Measurements from ENCODE around the gene SMG5. TPM values are rescaled to one million over a fixed set of nuclear protein-coding genes. Genes with fewer than 3 reads are reported as not detected.

Gene SMG5
- total RNA-seq, 1 experiment from 2014 or later: 109 TPM

DNA sequence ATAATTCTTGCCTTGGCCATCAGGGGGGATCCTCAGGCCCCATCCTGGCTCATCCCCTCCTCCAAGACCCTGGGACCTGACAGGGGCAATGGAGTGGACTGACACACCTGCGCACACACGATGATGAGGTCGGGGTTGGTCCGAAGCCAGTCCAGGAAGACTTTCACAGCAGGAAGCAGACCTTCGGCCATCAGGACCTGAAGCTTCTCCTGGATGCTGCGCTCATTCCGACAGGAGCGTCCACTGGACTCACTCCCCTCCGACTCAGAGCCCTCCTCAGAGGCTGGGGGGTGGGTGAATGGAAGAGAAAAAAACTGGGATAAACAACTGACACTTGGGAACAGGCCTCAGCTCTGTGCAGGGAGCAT is 19.4 kb downstream of the SMG5 start:
- Mint-ChIP-seq H3K27me3 (ENCODE audit: low read depth) (no peaks in the 10 kb centered on the region), H3K4me1 (no peaks in the 10 kb centered on the region), H3K9me3 (no peaks in the 10 kb centered on the region), H3K4me3 (no peak overlapping the region), H3K36me3 (peaks cover 83% of the 10 kb centered on the region), H3K27ac (no peak overlapping the region)
- TF ChIP-seq ZNF232 (CRISPR knock-in tag; IDR thresholded peaks at IDR 0.05) (no peak), HMGA2 (CRISPR knock-in tag; IDR thresholded peaks at IDR 0.05) (no peak), ZNF671 (CRISPR knock-in tag; IDR thresholded peaks at IDR 0.05) (no peak), ETV6 (CRISPR knock-in tag; IDR thresholded peaks at IDR 0.05) (no peak), TP53 (CRISPR knock-in tag; IDR thresholded peaks at IDR 0.05) (no peak), FOXP1 (CRISPR knock-in tag; IDR thresholded peaks at IDR 0.05; ENCODE audit: borderline replicate concordance) (no peak), CREB1 (CRISPR knock-in tag; IDR thresholded peaks at IDR 0.05) (no peak), NR2C2 (CRISPR knock-in tag; IDR thresholded peaks at IDR 0.05) (no peak), SMAD4 (CRISPR knock-in tag; IDR thresholded peaks at IDR 0.05) (no peak)
- TF ChIP-seq, protein P1, sequence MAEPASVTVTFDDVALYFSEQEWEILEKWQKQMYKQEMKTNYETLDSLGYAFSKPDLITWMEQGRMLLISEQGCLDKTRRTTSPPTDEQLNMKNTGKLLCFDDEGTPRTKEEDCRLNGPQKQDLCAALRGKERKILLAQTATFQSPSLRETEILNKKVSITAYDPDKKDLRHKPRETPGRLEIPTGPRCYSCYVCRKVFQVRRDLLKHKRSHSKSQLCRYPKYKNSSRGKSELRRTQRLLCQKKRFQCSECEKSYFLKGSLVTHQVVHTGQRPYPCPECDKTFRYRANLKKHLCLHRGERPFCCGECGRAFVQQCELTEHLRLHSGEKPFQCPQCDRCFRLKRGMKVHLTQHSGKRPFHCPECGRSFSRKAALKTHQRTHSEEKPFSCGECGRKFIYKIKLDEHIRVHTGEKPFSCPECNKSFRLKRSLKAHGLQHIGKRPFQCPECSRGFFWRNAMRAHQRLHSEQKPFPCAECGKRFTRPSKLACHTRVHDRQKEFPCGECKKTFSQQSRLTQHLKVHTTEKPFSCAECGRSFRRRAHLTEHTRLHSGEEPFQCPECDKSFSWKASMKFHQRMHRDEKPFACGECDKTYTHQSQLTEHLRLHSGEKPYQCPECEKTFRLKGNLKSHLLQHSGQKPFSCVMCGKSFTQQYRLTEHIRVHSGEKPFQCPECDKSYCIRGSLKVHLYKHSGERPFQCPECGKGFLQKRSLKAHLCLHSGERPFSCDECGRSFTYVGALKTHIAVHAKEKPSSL (CRISPR knock-in tag; conservative IDR thresholded peaks at IDR 0.05): no peak
- TF ChIP-seq, protein P2, sequence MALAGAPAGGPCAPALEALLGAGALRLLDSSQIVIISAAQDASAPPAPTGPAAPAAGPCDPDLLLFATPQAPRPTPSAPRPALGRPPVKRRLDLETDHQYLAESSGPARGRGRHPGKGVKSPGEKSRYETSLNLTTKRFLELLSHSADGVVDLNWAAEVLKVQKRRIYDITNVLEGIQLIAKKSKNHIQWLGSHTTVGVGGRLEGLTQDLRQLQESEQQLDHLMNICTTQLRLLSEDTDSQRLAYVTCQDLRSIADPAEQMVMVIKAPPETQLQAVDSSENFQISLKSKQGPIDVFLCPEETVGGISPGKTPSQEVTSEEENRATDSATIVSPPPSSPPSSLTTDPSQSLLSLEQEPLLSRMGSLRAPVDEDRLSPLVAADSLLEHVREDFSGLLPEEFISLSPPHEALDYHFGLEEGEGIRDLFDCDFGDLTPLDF (CRISPR knock-in tag; IDR thresholded peaks at IDR 0.05): no peak
- TF ChIP-seq, protein P3, sequence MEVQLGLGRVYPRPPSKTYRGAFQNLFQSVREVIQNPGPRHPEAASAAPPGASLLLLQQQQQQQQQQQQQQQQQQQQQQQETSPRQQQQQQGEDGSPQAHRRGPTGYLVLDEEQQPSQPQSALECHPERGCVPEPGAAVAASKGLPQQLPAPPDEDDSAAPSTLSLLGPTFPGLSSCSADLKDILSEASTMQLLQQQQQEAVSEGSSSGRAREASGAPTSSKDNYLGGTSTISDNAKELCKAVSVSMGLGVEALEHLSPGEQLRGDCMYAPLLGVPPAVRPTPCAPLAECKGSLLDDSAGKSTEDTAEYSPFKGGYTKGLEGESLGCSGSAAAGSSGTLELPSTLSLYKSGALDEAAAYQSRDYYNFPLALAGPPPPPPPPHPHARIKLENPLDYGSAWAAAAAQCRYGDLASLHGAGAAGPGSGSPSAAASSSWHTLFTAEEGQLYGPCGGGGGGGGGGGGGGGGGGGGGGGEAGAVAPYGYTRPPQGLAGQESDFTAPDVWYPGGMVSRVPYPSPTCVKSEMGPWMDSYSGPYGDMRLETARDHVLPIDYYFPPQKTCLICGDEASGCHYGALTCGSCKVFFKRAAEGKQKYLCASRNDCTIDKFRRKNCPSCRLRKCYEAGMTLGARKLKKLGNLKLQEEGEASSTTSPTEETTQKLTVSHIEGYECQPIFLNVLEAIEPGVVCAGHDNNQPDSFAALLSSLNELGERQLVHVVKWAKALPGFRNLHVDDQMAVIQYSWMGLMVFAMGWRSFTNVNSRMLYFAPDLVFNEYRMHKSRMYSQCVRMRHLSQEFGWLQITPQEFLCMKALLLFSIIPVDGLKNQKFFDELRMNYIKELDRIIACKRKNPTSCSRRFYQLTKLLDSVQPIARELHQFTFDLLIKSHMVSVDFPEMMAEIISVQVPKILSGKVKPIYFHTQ (CRISPR knock-in tag; IDR thresholded peaks at IDR 0.05): no peak
- ChIA-PET CTCF (no interaction called here), POLR2A (no interaction called here)
- ATAC-seq: no peak
- no peak for DNase-seq (ENCODE audit: low spot score)

DNA sequence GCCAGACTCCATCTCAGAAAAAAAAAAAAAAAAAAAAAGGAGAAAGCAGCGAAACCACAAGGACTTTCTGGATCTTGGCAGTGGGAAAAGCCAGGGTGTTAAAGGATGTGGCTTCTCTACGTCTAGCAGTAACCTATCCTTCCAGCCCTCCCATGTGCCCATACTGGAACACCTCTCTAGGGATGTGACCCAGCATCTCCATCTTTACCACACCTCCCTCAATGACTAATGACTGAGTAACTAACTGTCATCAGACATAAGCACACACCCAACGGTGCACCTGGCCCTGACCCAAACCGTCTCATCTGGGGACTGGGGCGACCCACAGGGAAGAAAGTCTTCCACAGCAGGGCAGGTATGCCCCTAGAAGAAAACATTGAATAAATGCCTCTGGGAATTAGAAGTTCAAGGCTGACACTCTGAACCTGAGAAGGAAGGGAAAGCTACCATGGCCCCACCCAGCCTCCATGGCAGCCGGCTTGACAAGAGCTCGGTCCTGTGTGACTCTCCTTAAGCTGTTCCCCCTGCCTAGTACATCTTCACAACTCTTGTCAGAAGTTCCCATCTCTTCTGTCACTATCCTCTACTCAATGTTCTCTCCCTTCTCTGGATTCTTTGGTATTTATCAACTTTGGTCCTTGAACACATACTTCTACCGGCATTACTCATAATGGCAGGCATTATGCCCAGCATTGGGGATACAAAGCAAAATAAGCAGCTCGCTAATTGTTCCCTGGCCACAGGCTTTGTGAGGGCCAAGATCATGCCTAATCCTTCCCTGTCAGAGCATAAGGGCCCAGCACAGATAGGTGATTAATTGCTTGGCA is 20.0 kb downstream of the SMG5 start:
- DNase-seq (ENCODE audit: low spot score): no peak
- TF ChIP-seq RORB (CRISPR knock-in tag; IDR thresholded peaks at IDR 0.05) (no peak), HMGA2 (CRISPR knock-in tag; IDR thresholded peaks at IDR 0.05) (no peak)
- TF ChIP-seq, protein P4, sequence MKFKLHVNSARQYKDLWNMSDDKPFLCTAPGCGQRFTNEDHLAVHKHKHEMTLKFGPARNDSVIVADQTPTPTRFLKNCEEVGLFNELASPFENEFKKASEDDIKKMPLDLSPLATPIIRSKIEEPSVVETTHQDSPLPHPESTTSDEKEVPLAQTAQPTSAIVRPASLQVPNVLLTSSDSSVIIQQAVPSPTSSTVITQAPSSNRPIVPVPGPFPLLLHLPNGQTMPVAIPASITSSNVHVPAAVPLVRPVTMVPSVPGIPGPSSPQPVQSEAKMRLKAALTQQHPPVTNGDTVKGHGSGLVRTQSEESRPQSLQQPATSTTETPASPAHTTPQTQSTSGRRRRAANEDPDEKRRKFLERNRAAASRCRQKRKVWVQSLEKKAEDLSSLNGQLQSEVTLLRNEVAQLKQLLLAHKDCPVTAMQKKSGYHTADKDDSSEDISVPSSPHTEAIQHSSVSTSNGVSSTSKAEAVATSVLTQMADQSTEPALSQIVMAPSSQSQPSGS (CRISPR knock-in tag; IDR thresholded peaks at IDR 0.05; ENCODE audit: borderline replicate concordance, low read depth): no peak
- no peaks in the 10 kb centered on the region for H3K9me3 Mint-ChIP-seq
- no peaks in the 10 kb centered on the region for H3K27me3 Mint-ChIP-seq (ENCODE audit: low read depth)
- H3K27ac Mint-ChIP-seq: no peak overlapping the region
- no peak for ATAC-seq
- peaks cover 83% of the 10 kb centered on the region for H3K36me3 Mint-ChIP-seq
- ChIA-PET POLR2A (no interaction called here), CTCF (no interaction called here)
- H3K4me3 Mint-ChIP-seq: no peak overlapping the region
- no peaks in the 10 kb centered on the region for H3K4me1 Mint-ChIP-seq

DNA sequence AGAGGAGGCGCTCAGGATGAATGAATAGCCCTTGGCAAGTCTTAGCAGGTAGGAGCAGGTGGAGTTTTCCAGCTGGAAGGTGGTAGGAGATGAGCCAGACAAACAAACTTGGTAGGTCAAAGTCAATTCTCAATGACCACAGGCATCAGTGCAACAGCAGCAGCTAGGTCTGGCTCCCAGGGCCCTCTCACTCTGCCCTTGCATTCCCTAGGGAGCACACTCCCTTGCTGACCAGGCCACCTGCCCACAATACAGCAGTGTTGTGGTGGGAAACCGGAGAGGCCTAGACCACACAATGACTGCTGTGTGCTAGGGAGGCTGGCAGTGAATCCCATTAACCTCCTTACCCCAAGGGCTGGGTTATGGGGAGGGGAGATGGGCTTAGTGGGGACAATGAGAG is 21.7 kb downstream of the SMG5 start:
- DNase-seq (ENCODE audit: low spot score): no peak
- no peaks in the 10 kb centered on the region for H3K9me3 Mint-ChIP-seq
- H3K4me3 Mint-ChIP-seq: no peak overlapping the region
- no peak for ATAC-seq
- H3K36me3 Mint-ChIP-seq: peaks cover 82% of the 10 kb centered on the region
- no peak overlapping the region for H3K27ac Mint-ChIP-seq
- CTCF ChIA-PET: interaction anchor here (1.3 to 1.8 kb wide), 2 partner anchors 15 to 120 kb away, joined by 9 read pairs; no protein-coding TSS in a partner anchor
- POLR2A ChIA-PET: no interaction called here
- H3K4me1 Mint-ChIP-seq: no peaks in the 10 kb centered on the region
- H3K27me3 Mint-ChIP-seq (ENCODE audit: low read depth): no peaks in the 10 kb centered on the region
- TF ChIP-seq NFATC4 (CRISPR knock-in tag; IDR thresholded peaks at IDR 0.05) (no peak), MYBL2 (CRISPR knock-in tag; IDR thresholded peaks at IDR 0.05) (no peak), RELA (CRISPR knock-in tag; IDR thresholded peaks at IDR 0.05; ENCODE audit: borderline replicate concordance) (no peak)
- TF ChIP-seq, protein P5, sequence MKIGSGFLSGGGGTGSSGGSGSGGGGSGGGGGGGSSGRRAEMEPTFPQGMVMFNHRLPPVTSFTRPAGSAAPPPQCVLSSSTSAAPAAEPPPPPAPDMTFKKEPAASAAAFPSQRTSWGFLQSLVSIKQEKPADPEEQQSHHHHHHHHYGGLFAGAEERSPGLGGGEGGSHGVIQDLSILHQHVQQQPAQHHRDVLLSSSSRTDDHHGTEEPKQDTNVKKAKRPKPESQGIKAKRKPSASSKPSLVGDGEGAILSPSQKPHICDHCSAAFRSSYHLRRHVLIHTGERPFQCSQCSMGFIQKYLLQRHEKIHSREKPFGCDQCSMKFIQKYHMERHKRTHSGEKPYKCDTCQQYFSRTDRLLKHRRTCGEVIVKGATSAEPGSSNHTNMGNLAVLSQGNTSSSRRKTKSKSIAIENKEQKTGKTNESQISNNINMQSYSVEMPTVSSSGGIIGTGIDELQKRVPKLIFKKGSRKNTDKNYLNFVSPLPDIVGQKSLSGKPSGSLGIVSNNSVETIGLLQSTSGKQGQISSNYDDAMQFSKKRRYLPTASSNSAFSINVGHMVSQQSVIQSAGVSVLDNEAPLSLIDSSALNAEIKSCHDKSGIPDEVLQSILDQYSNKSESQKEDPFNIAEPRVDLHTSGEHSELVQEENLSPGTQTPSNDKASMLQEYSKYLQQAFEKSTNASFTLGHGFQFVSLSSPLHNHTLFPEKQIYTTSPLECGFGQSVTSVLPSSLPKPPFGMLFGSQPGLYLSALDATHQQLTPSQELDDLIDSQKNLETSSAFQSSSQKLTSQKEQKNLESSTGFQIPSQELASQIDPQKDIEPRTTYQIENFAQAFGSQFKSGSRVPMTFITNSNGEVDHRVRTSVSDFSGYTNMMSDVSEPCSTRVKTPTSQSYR (CRISPR knock-in tag; IDR thresholded peaks at IDR 0.05): no peak
- TF ChIP-seq, protein P4 (CRISPR knock-in tag; IDR thresholded peaks at IDR 0.05; ENCODE audit: borderline replicate concordance, low read depth): no peak

Measured in WTC11 (cell line).